ENCODE results near the gene BRD4. TPM values are rescaled to one million over a fixed set of nuclear protein-coding genes. Genes with fewer than 3 reads are reported as not detected.
"Not testable (repeated sequence)": the region's sequence is repeated elsewhere in the genome, so short reads cannot be mapped to it uniquely, and the experiment has no call there.

BRD4 gene
- total and polyA plus RNA-seq, 11 donors = 31.1 to 78.9 (median 61.8) TPM

GRCh38 chr19:15353908-15354307 is 21.6 kb upstream of the BRD4 start:
- no peak overlapping the region for H3K4me3 ChIP-seq
- peaks cover 0 to 10% (median 0%) of the 10 kb centered on the region in 12 donors for H3K4me1 ChIP-seq
- WGBS, 4 donors = 49 to 91% (median 66%) methylated on average over 4 of the region's 4 CpGs
- ATAC-seq = no peak
- no peak overlapping the region for H3K27ac ChIP-seq
- no peaks in the 10 kb centered on the region for H3K27me3 ChIP-seq
- intact Hi-C loops (cut with DNase I) = no loop called here
- DNase-seq = no peak
- TF ChIP-seq POLR2A (IDR thresholded peaks at IDR 0.05) (no peak), CTCF (IDR thresholded peaks at IDR 0.05) (no peak)
- H3K9me3 ChIP-seq = no peaks in the 10 kb centered on the region
- peaks cover 0 to 69% (median 58%) of the 10 kb centered on the region in 9 donors for H3K36me3 ChIP-seq

GRCh38 chr19:15352535-15352934 is 20.2 kb upstream of the BRD4 start:
- DNase-seq; ATAC-seq; H3K9me3 ChIP-seq; H3K4me3 ChIP-seq; H3K27me3 ChIP-seq; H3K27ac ChIP-seq; intact Hi-C loops (cut with DNase I); H3K4me1 ChIP-seq: not testable (repeated sequence)
- WGBS, 4 donors = 88 to 91% (median 89%) methylated on average over 8 of the region's 8 CpGs
- peaks cover 0 to 55% (median 45%) of the 10 kb centered on the region in 9 donors for H3K36me3 ChIP-seq

- ATAC-seq; H3K27me3 ChIP-seq; H3K27ac ChIP-seq; H3K4me3 ChIP-seq; H3K9me3 ChIP-seq; DNase-seq; intact Hi-C loops (cut with DNase I): not testable (repeated sequence)
- Histone ChIP-seq H3K36me3 (peaks cover 0 to 31% (median 13%) of the 10 kb centered on the region in 9 donors), H3K4me1 (peaks cover 0 to 15% (median 9%) of the 10 kb centered on the region in 12 donors)
- 94 to 100% (median 97%) methylated on average over 11 of the region's 11 CpGs for WGBS, 4 donors
These were observed 9.0 kb upstream of the BRD4 start for GRCh38 chr19:15341328-15341727.

GRCh38 chr19:15340086-15340485 is 7.7 kb upstream of the BRD4 start:
- TF ChIP-seq CTCF (IDR thresholded peaks at IDR 0.05) (no peak), POLR2A (IDR thresholded peaks at IDR 0.05) (no peak)
- ATAC-seq (no peak), DNase-seq (no peak)
- no peak overlapping the region for H3K27ac ChIP-seq
- no peaks in the 10 kb centered on the region for H3K9me3 ChIP-seq
- WGBS, 4 donors = 94 to 98% (median 96%) methylated on average over 4 of the region's 4 CpGs
- intact Hi-C loops (cut with DNase I) = no loop called here
- H3K4me3 ChIP-seq = no peak overlapping the region
- H3K36me3 ChIP-seq = peaks cover 0 to 24% (median 7%) of the 10 kb centered on the region in 9 donors
- no peaks in the 10 kb centered on the region for H3K27me3 ChIP-seq
- H3K4me1 ChIP-seq = peaks cover 0 to 23% (median 9%) of the 10 kb centered on the region in 12 donors

- H3K27ac ChIP-seq = peak overlapping the region in 8 of 12 donors; percentile 12 to 56 (median 38)
- intact Hi-C loops (cut with DNase I) = loop anchor here in 1 of 10 donors (10.0 kb wide), 1 partner anchor 72 kb away; no protein-coding TSS in a partner anchor
- peak in 2 of 4 donors; percentile 48 to 52 for ATAC-seq
These were observed 4.9 kb upstream of the BRD4 start for GRCh38 chr19:15337202-15337601.

GRCh38 chr19:15335992-15336391 is 3.7 kb upstream of the BRD4 start:
- intact Hi-C loops (cut with DNase I) = loop anchor here in 1 of 10 donors (10.0 kb wide), 1 partner anchor 71 kb away; no protein-coding TSS in a partner anchor
- WGBS, 4 donors = 55 to 69% (median 57%) methylated on average over 7 of the region's 7 CpGs
- H3K4me1 ChIP-seq = peaks cover 0 to 35% (median 23%) of the 10 kb centered on the region in 12 donors
- H3K27me3 ChIP-seq, H3K9me3 ChIP-seq, H3K4me3 ChIP-seq: not testable (repeated sequence)
- peak in 3 of 4 donors; percentile 2 to 29 (median 27) for ATAC-seq
- DNase-seq = peak in 1 of 5 donors; percentile 48
- peaks cover 0 to 10% (median 0%) of the 10 kb centered on the region in 9 donors for H3K36me3 ChIP-seq
- peak overlapping the region in 7 of 12 donors; percentile 12 to 56 (median 44) for H3K27ac ChIP-seq

More at GRCh38 chr19:15337202-15337601, 4.9 kb upstream of the BRD4 start:
- no peaks in the 10 kb centered on the region for H3K9me3 ChIP-seq
- WGBS, 4 donors = 36 to 48% (median 43%) methylated on average over 8 of the region's 8 CpGs
- H3K4me1 ChIP-seq = peaks cover 0 to 33% (median 22%) of the 10 kb centered on the region in 12 donors
- no peaks in the 10 kb centered on the region for H3K27me3 ChIP-seq
- DNase-seq = no peak
- H3K36me3 ChIP-seq = peaks cover 0 to 10% (median 0%) of the 10 kb centered on the region in 9 donors
- no peak for TF ChIP-seq POLR2A (IDR thresholded peaks at IDR 0.05)
- TF ChIP-seq CTCF (IDR thresholded peaks at IDR 0.05) = no peak
- H3K4me3 ChIP-seq = no peak overlapping the region
